Stimulated activated CD8-positive, alpha-beta memory T cell treated with anti-CD3 and anti-CD28 coated beads, Interleukin-7, amount 100 ng/mL, for 4 hours (primary cell): Measurements from ENCODE around the gene CEND1.

Experiments
- DNase-seq, 2 donors: peaks; one replicate each; pipeline ENCODE4 v3.0.0-alpha.2; 2020; ENCODE audit warnings: low read depth in 2 of 2

The CEND1 gene

DNA sequence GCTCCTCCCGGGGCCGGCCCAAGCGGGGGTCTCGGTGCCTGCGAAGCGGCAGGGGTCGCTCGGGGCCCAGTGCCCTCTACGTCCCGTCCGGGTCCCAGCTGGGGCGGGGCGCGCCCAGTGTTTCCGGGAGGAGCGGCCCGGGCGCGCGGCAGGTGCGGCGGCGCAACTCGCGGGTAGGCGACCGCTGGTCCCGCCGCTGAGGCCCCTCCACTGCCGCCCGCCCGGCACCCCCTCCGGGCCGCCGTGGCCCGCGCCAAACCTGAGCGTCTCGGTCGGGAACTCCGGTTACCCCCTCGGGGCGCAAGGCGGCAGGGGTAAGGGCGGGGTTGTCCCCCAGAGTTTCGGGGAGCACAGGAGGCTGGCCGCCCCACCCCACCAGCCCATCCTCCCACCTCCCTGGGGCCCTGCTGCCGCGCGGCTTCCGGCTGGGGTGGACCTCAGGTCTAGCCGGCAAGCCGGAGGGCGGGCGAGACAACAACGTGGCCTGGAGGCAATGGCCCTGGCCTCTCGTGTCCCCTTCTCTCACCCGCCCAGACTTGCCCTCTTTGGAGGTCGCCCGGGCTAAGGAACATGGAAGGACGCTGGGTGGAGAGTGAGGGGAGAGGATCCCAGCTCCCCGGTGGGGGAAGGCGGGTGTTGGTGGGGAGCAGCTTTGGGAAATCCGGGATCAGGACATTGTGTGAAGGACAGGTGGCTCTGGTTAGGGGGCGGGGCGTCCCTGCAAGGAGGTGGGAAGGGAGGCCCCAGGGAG is 37.4 kb upstream of the CEND1 start:
- no peak for DNase-seq

DNA sequence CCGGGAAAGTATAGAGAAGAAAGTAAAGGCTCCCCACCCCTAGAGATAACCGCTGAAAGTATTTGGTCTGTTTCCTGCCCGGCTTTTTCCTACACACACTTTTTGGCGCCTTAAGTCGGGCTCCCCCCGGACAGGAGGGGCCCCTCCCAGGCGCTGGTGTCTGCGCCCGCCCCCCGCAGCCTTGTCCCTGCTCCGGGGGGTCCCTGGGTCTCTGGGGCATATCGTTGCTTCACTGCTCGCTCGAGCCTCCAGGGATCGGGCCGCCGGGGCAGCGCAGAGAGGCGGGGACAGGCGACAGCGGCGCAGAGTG is 36.9 kb upstream of the CEND1 start:
- no peak for DNase-seq

DNA sequence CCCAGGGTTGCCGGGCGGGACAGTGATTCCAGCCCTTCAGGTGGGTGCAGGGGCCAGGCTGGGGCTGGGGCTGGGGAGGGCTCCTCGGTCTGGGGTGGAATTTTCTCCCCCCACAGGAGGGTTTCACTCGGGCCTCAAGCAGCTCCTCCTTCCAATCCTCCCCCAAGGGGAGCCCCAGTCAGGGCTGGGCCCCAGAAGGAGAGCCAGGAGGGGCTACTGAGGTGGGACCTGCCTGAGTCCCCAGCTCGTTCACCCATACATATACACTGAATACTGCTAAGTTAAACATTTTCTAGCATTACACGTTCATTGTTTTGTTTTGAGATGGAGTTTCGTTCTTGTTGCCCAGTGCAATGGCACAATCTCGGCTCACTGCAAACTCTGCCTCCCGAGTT is 36.3 kb upstream of the CEND1 start:
- no peak for DNase-seq

- no peak for DNase-seq
Measured at GRCh38 chr11:825366-826226, 35.7 kb upstream of the CEND1 start.

- no peak for DNase-seq
Measured at GRCh38 chr11:824942-825341, 35.1 kb upstream of the CEND1 start.

GRCh38 chr11:824292-824880 is 34.5 kb upstream of the CEND1 start:
- DNase-seq, result no peak

DNA sequence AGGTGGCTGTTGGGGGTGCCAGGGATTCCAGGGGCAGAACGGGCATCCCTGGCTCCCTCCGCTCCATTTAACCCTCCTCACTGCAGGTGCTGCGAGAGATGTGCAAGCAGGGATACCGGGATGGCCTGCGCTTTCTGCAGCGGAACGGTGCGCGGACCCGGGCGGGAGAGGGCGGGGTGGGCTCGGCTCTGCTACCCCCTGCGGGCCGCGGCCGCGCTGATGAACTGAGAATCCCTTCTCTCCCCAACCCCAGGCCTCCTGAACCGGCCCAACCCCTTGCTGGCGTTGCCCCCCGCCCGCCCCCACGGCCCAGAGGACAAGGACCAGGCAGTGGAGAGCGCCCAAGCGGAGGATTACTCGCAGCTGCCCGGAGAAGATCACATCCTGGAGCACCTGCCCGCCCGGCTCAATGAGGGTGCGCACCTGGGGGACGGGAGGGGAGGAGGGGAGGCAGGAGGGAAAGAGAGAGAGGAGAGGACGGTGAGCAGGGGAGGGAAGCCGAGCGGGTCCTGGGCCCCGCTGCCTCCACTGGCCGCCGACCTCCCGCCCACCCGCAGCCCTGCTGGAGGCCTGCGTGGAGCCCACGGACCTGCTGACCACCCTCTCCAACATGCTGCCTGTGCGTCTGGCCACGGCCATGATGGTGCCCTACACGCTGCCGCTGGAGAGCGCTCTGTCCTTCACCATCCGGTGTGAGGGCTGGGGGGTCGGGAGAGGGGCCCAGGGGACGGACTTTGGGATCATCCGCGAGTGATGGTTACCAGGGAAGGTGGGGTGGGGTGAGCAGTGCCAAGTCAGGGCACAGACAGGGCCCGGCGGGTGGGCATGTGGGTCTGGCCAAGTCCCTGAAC is 33.8 kb upstream of the CEND1 start:
- DNase-seq, result no peak

DNA sequence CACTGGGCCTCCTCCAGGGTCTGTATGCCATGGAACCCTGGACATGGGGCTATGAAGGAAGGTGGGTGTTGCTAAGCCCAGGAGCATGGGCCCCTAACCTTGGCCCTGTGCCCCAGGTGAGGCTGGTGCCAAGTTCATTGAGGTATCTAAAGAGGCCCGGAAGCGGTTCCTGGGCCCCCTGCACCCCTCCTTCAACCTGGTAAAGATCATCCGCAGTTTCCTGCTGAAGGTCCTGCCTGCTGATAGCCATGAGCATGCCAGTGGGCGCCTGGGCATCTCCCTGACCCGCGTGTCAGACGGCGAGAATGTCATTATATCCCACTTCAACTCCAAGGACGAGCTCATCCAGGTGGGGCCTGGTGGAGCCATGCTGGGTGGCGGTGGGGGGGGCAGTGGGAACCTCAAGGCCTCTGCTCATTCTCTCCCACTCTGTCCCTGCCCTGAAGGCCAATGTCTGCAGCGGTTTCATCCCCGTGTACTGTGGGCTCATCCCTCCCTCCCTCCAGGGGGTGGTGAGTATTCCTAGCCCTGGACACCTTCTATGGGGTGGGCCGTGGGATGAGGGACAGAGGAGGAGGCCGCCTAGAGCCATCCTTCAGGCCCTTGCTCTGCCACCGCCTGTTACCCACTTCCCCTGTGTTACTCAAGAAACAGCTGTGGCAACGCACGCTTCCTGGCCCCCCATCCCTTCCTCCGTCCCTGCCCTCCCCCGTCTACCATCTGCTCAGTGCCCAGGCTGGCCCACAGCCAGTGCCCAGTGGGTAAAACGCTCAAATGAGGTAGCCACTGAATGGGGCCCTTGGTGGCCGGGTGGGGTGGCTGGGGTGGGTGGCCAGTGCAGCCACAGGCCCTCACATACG is 31.9 kb upstream of the CEND1 start:
- DNase-seq, result no peak

DNA sequence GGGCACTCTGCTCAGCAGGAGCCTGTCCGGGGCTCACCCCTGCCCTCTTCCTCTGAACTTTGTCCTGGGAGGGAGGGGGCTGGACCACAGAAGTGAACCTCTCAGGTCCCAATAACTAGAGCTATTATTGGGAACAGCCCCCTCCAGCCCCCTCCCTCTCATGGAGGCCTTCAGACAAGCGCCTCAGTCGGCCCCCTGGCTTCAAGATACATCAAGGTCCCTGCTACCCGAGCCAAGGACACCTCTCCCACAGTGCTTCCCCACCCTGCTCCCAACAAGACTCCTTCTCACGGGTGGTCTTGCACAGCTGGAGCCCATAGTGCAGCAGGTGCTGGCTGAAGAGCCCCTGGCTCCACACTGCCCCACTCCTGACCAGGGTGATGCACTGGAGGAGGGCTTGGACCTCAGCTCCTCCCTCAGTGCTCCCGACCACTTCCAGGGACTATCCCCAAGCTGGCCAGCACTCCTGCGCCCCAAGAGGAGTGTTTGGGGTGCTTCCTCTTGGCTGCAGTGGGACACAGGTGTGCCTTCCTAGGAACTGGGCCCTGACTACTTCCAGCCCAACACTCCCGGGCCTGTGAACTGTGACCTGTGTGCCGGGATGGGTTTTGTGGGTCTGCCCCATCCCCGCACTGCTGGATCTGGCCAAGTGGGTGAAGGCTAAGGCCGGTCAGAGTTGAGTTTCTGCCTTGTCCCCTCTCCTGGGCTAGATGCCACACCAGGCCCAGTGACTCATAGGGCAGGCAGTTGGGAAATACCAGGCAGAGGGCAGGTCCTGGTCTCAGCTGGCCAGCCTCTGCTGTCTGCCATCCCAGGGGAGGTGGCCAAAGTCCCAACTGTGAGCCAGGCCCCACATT is 31.0 kb upstream of the CEND1 start:
- no peak for DNase-seq

DNA sequence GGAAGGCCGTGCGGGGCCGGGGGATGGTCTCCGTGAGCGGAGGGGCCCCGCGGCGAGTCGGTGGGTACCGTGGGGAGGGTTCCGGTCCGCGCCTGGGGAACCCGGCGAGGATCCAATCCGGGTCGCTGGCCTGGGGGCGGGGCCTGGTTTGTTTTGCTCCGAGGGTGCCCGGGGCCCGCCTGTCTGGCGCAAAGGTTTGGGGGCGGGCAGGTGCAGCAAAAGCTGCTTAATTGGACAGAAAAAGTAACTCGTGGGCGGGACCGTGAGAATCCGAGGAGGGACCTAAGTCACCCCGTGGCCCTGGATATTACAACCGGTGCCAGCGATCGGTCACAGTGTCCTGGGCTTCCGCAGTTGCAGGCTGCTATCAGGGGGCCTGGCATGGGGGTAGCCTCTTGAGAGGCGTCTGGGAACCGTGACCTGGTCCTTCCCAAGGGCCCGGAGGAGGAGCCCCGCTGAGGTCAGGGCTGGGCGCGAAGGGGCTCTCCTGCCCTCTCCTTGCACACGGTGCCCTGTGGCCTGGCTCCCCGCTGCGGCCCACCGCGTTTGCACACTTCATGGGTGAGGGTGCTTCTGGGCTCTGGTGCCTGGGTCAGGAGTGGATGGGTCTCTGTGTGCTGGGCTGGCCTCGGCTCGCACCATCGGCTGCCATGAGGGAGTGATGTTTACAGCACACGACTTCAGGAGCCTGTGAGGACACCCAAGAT is 30.2 kb upstream of the CEND1 start:
- peak; percentile 86 to 91 for DNase-seq

GRCh38 chr11:819129-819931 is 29.4 kb upstream of the CEND1 start:
- DNase-seq, result peak; percentile 83 to 93

GRCh38 chr11:818396-819128 is 28.7 kb upstream of the CEND1 start, which contains the start of gene PNPLA2:
PNPLA2 (plus strand) TSS chr11:818914; CDS start chr11:819719, 805 bp downstream.
- DNase-seq, result no peak

GRCh38 chr11:816433-816779 is 26.5 kb upstream of the CEND1 start:
- DNase-seq, result no peak

GRCh38 chr11:815675-816432 is 26.0 kb upstream of the CEND1 start:
- no peak for DNase-seq

GRCh38 chr11:813456-814096 is 23.7 kb upstream of the CEND1 start:
- no peak for DNase-seq

GRCh38 chr11:813072-813455 is 23.2 kb upstream of the CEND1 start:
- DNase-seq, result no peak

DNA sequence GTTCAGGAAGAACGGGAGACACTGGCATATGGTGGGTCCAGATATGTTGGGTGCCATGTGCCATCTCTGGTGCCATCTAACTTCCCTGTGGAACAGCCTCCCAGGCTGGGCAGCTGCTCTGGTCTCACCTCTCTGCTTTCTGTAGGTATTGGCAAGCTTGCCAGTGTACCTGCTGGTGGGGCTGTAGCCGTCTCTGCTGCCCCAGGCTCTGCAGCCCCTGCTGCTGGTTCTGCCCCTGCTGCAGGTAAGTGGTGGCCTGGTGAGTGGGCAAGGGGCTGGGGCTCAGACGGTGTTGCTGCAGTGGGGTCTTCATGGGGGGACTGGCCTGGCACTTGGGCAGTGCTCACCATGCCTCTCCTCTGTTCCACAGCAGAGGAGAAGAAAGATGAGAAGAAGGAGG is 22.5 kb upstream of the CEND1 start:
- DNase-seq, result no peak
